Activated naive CD4-positive, alpha-beta T cell (primary cell): ENCODE measurements around the gene FGF12.

Experiments used
- DNase-seq, 4 experiments: peaks; one replicate each; lab custom pipeline; 2025; lab: John Stamatoyannopoulos, UW

Gene FGF12

GRCh38 chr3:192336286-192336685 is 391.1 kb downstream of the FGF12 start:
- DNase-seq = no peak

- DNase-seq = no peak
These were observed 394.7 kb downstream of the FGF12 start for GRCh38 chr3:192332386-192333291.

DNA sequence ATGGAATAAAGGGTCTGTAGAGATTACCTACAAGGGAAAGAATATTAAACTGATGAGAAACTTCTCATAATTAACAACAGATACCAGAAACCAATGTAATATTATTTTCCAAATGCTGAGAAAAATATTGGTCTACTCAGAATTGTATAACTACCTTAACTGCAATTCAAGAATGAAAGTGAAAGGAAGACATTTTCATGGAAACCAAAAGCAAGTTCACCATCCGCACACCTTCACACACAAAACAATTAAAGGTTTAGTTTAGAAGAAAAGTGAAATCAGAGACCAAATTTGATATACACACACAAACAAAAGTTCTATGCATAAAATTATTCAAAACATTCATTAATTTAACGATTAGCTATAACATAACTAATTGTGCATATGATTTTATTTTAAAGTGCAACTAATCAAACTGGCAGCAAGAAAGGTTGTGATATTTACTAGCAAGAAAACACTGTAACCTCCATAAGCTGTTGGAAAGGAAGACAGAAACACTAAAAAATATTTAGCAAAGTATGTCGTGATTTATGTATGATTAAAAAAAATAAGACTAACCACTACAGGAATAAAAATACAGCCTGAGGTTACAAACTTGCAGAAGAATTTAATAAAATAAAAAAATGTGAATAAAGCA is 395.5 kb downstream of the FGF12 start:
- DNase-seq = no peak

GRCh38 chr3:192326656-192327055 is 400.7 kb downstream of the FGF12 start:
- no peak for DNase-seq

GRCh38 chr3:192317564-192317963 is 409.8 kb downstream of the FGF12 start:
- DNase-seq = no peak

- no peak for DNase-seq
These were observed 413.7 kb downstream of the FGF12 start for GRCh38 chr3:192313605-192314004.

- DNase-seq = no peak
These were observed 419.7 kb downstream of the FGF12 start for GRCh38 chr3:192307631-192308030.

DNA sequence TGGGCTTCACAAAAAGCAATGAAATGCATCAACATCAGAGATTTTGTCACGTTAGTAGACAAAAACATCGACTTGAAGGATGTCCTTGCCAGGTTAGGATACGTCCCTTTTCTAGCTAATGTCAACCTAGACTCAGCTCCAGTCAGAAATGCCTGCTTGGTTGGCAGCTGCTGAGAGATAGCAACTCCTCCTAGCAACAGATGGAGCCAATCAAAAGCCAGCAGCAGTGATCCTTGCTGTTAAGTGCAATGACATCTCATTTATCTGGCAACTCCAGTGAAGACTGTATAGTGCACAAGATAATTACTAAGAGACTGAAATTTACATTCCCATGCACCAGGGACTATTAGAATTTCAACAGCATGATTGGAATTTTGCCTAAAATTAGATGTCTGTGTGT is 424.1 kb downstream of the FGF12 start:
- DNase-seq = no peak

DNA sequence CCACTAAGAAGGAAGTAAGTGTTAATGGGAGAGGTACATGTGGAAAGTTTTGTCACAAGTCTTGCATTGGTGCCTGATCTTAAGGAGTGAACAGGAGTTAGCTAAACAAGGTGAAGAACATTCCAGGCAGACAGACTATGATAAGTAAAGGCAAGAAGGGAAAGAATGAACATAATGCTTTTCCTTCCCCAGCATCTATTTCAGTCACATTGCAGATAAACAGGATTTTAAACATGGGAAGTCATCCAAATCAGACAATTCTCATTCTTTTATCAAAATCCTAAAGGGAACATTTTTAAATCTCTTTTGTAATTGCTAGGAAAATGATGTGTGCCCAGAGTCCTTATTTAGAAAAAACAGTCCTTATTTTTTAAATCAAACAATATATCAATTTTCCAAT is 424.6 kb downstream of the FGF12 start:
- no peak for DNase-seq

GRCh38 chr3:192299921-192300320 is 427.4 kb downstream of the FGF12 start:
- no peak for DNase-seq

DNA sequence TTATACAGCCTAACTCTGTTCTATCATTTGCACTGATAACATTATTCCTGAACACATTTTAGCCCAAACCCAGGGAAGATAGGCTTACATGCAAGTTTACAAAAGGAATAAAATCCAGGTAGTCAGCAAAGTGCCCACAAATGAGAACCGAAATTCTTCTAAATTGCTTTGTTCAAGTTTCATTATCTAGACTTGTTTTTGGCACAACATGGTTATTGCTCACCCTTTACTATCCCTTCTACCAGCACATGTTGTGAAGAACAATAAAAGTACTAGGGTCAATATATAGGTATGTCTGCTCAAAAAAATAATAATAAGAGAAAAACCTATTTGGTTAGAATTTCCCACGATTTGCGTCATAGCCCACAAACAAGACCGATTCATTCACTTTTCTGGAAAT is 430.5 kb downstream of the FGF12 start:
- DNase-seq = no peak

GRCh38 chr3:192284443-192285072 is 442.8 kb downstream of the FGF12 start:
- no peak for DNase-seq

GRCh38 chr3:192281207-192281880 is 446.0 kb downstream of the FGF12 start:
- DNase-seq = no peak

DNA sequence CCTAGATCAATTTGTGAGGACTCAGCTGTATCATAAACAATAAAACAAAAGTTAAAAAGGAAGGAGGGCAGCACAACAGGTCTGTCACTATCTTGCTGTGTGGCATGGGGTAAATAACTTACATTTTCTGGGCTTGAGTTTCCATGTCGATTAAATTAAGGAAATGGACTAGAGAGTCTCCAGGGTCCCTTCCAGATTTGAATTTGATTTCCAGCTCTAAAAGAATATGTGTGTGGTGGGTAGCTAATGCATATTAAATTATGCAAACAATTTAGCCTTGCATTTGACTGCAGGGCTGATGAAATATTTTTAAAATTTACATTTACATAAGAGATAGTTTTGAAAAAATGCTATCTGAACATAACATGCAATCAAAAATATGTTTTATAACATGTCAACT is 447.7 kb downstream of the FGF12 start:
- DNase-seq = no peak

- DNase-seq = no peak
These were observed 449.9 kb downstream of the FGF12 start for GRCh38 chr3:192277477-192277876.

DNA sequence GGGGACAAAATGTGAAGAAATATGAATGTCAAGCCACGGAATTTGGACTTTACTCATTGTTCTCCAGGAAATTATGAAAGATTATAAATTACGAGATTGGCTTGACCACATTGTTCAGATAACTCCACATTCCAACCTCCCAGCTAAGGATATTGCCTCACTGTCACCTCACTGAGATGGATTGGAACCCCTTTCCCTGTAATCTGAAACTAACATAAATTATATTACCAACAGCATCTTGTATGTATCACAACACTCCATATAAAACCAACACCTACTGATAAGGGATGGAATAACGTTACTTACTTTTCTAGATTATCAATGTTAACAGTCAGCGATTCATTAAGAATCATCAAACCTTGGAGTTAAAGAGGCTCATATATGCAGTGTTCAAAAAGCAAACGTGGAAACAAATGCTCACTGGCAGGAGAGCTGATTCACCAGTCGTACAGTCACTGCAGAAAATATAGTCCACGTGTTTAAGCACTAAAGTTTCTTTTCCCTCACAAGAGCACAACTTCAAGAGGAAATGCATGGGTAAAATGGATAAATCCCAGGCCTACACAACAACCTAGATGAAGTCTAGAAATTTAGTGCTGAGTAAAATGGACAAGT is 451.5 kb downstream of the FGF12 start:
- DNase-seq = no peak

DNA sequence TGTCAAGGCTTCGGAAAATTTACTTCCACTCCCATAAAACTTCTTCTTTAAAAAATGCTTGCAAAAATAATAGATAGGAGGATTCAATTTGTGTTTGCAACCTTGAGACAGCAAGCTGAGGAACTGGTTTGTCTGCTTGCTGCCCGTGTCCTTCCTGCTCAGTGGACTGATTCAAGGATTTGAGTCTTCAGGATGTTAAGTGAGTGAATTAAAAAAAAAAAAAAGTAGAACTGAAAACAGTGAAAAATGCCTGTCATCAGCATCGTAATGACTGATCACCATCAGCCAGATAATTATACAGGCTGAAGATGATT is 453.7 kb downstream of the FGF12 start:
- no peak for DNase-seq

- DNase-seq = no peak
These were observed 454.2 kb downstream of the FGF12 start for GRCh38 chr3:192273001-192273696.

- DNase-seq = no peak
These were observed 465.3 kb downstream of the FGF12 start for GRCh38 chr3:192262001-192262400.

DNA sequence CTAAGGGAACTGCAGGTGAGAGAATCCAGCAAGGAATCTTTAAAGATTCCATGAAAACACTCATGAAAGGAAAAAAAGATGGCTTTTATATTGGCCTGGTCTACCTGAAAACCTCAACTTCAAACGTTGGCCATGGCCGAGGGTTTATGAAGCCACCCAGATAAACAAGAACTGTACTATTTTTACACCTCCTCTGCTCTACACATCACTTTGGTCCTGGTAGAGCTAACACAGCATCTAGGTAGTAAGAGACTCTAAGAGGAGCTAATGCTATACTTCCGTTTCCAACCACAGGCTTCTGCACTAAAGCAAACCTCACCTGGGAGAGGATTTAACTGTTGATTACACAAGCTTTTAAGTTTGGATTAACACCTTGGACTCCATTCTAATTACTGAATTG is 466.2 kb downstream of the FGF12 start:
- DNase-seq = no peak
